RPMI8226 (cell line): ENCODE data around the gene PSMD2.
"Not testable (repeated sequence)": the region's sequence is repeated elsewhere in the genome, so short reads cannot be mapped to it uniquely, and the experiment has no call there.

Source experiments
- DNase-seq: peaks from one replicate; pipeline ENCODE4 v3.0.0-alpha.2; 2015

Gene PSMD2

GRCh38 chr3:184320104-184320445, 21.0 kb downstream of the PSMD2 start:
- DNase-seq = peak; percentile 97

GRCh38 chr3:184321666-184322065, 22.6 kb downstream of the PSMD2 start:
- no peak for DNase-seq

DNA sequence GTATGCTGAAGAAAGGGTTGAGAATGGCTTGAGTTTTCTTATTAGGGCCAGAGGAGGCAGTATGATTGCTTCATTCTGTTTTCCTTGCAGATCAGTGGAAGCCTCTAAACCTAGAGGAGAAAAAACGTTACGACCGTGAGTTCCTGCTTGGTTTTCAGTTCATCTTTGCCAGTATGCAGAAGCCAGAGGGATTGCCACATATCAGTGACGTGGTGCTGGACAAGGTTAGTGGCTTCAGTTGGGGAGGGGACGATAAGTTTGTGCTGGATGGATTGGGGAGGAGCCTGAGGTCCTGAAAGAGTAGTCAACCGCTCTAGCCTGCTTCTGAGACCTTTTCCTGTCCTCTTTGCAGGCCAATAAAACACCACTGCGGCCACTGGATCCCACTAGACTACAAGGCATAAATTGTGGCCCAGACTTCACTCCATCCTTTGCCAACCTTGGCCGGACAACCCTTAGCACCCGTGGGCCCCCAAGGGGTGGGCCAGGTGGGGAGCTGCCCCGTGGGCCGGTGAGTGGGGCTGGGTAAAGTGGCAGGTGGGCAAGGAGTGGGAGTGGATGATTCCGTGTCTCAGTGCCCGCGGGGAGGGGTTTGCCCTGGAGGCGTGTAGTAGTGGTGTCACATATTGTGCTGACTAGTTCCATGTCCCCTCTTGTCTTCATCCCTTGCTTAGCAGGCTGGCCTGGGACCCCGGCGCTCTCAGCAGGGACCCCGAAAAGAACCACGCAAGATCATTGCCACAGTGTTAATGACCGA, 23.9 kb downstream of the PSMD2 start:
- DNase-seq = no peak

- no peak for DNase-seq
Observed at GRCh38 chr3:184323696-184324095, 24.7 kb downstream of the PSMD2 start.

DNA sequence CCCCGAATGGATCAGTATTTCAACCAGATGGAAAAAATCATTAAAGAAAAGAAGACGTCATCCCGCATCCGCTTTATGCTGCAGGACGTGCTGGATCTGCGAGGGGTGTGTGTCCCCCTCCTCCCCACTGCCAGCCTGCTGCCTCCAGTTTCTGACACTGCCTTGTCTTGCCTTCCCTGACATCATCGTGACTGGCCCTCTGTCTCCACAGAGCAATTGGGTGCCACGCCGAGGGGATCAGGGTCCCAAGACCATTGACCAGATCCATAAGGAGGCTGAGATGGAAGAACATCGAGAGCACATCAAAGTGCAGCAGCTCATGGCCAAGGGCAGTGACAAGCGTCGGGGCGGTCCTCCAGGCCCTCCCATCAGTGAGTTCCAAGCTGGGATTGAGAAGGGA, 26.2 kb downstream of the PSMD2 start:
- DNase-seq = no peak

- no peak for DNase-seq
Observed at GRCh38 chr3:184325715-184326369, 26.8 kb downstream of the PSMD2 start.

DNA sequence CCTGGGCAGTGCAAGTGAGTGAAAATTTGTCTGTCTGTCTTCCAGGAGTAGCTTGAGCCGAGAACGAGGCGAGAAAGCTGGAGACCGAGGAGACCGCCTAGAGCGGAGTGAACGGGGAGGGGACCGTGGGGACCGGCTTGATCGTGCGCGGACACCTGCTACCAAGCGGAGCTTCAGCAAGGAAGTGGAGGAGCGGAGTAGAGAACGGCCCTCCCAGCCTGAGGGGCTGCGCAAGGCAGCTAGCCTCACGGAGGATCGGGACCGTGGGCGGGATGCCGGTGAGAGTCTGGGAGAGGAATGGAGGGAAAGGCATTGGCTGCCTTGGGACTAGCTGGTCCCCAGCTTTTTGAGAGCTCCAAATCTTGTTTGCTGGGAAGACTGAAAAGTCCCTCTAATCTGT, 28.1 kb downstream of the PSMD2 start:
- DNase-seq = no peak

- DNase-seq = no peak
Observed at GRCh38 chr3:184328516-184328915, 29.5 kb downstream of the PSMD2 start.

DNA sequence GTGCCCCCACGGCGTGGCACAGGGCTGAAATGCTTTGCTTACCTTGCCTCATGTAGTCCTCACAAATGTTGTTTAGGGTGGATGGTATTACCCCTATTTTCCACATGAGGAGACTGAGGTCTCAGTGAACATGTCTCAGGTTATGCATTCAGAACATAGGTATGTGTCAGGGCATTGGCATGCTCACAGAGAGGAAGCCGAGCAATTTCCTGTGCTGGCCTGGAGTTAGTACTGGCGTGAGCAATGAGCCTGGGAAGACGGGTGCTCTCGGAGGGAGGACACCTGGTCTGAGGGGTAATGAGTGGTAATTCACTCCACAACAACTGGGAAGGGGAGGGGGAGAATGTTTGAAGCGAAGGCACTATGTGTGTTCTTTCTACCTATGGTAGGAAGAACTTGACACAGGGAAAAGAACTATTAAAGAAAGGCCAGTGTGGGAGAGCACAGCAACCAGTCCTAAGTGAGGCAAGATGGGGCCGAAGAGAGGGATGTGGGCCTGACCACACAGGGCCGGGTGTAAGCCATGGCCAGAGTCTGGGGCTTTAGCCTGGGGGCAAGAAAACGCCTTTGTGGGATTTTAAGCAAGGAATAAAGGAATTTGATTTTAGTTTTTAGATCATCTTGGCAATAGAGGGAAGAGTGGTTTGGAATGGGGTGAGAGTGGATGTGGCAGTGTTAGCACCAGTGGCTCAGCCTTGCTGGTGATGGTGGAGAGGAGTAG, 33.5 kb downstream of the PSMD2 start:
- DNase-seq = no peak

DNA sequence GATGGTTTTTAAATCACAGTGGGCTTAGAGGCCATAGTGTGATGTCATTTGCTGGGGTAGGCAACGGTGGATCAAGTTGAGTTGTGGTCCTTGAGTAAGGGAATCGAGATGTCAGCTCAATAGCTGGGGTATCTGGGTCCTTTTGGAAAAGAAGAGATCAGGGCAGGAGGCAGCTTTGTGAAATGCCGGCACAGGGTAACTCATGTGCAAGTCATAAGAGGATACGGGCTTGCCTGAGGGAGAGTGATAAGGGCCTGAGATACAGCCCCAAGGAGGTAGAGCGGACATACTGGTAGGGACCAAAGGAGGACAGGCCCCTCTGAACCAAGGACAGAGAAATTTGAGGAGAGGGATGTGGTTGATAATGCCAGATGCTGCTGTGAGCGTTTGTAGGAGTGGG, 34.1 kb downstream of the PSMD2 start:
- DNase-seq = no peak

DNA sequence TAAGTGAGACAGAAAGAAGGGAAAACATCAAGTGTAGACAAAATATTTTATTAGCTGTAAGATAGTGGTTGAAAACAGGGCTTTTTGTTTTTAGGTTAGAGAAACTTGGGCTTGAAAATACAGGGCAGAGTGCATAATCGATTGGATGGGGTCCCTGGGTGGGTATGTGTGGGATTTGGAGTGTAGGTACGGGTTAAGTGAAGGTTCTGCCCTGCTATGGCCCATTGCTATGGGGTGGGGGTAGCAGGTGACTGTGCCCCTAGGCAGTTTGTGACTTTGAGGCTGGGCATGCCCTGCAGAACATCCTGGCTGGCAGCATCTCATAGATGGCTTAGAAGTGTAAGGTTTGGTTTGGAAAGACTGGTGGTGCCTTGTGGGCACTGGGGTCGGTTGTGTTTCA, 34.7 kb downstream of the PSMD2 start:
- no peak for DNase-seq

- no peak for DNase-seq
Observed at GRCh38 chr3:184334470-184335158, 35.6 kb downstream of the PSMD2 start.

- peak; percentile 14 for DNase-seq
Observed at GRCh38 chr3:184335291-184335660, 36.2 kb downstream of the PSMD2 start.

DNA sequence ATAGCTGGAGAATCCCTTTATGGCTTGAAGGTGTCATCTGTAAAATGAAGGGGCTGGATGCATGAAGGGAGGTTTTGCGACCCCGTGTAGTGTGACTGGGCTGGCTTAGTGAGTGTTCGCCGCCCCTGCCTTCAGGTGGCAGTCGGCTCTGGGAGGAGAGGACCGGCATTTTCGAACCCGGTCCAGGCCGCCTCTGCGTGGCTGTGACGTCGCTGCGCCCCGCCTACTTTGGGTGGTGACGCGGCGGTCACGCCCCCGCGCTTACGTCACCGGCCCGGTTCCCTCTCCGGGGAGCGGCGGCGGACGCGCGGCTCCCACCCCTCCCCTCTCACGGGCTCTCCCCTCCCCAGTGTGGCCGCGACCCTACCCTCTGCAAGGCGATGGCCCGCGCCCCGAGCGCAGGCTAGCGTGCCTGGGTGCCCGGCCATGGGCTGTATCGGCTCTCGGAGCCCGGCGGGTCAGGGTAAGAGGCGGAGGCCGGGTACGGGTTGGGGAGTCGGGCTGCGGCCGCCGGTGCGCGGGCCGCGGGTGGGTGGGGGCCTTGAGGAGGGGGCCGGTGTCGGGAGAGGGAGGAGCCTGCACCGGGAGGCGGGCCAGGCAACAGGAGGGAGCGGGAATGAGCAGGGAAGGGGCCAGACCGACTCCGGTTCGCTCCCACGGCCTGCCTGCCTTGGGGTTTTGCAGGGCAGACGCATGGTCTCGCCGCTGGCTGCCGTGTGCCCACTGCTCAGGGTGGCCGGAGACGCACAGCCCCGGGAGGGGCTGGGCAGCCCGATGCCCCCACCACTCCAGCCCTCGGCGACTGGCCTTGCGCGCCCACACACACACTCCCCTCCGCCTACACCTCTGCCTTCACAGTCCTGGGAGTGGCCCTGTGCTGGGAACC, 36.9 kb downstream of the PSMD2 start:
- peak; percentile 88 for DNase-seq

DNA sequence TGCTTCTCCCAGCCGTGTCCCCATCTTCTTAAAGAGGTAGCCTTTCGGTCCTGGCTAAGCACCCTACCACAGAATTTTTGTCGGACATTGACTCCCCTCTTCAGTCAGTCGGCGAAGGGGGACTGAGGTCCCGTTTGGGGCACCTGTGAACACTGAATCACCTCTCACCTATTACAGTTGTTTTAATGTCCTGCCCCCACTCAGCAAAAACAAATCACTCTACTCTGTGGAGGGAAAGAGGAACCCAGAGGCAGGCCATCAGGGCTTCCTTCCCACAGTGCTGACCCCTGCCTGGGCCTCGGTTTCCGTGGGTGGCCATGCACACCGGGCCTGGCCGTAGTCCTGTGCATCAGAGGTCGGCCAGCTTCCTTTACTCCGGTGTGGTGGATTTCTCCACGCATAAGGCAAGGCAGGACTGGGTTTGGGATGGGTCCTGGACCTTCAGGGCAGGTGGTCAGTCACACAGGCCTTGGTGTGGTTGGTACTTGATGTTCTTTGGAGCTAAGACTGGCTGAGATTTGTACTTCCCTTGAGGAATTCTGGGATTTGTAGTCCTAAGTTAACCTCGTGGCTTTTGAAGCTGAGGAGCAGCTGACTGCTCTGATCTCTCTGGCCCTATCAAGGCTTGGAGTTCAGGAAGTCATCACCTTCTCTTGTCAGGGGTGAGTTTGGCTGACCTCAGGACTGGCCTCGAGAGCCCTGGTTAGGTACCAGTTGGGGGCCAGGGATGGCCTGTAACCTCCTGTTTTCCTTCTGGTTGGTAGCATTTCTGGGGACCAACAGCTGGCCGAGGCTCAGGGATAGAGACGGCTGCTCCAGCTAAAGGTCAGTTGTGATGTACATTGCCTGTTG, 37.7 kb downstream of the PSMD2 start:
- no peak for DNase-seq

GRCh38 chr3:184337399-184337714, 38.3 kb downstream of the PSMD2 start, which contains the start of gene FAM131A:
Gene FAM131A, plus strand, starts transcription at chr3:184337600. Its CDS starts 31 bp downstream, at chr3:184337631.
- DNase-seq = no peak

- DNase-seq = no peak
Observed at GRCh38 chr3:184337981-184338380, 38.9 kb downstream of the PSMD2 start.

- DNase-seq = no peak
Observed at GRCh38 chr3:184338511-184338945, 39.5 kb downstream of the PSMD2 start.

DNA sequence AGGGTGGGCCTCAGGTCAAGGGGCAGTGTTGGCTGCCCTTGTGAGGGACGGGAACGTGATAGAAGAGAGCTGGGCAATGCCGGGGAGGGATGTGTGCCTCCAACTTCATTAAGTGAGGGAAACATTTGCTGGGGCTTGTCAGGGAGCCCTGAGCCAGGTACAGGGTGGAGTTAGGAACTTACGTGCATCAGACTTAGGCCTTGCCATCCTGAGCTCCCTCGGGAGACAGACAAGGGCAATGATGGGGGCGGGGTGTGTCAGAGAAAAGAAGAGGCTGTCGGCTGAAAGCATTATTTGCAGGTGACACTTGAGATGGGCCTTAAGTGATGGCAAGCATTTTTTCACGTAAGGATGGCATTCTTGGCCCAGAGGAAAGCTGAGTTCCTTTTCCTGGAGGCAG, 40.0 kb downstream of the PSMD2 start:
- DNase-seq = no peak

DNA sequence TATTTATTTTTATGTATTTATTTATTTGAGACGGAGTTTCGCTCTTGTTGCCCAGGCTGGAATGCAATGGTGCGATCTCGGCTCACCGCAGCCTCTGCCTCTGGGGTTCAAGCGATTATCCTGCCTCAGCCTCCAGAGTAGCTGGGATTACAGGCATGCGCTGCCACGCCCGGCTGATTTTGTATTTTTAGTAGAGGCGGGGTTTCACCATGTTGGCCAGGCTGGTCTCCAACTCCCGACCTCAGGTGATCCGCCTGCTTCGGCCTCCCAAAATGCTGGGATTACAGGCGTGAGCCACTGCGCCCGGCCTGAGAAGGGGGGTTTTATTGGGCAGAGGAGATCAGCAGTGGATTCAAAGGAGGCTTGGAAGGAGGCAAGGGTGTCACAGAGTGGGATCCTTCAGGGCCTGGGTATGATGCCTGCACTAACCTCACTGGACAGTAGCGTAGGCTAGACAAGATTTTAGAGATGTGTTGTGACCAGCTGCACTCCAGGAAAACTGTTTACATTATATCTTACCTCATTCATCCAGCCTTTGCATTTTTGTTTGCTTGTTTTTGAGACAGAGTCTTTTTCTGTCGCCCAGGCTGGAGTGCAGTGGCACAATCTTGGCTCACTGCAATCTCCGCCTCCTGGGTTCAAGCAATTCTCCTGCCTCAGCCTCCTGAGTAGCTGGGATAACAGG, 40.6 kb downstream of the PSMD2 start:
- DNase-seq = not testable (repeated sequence)

DNA sequence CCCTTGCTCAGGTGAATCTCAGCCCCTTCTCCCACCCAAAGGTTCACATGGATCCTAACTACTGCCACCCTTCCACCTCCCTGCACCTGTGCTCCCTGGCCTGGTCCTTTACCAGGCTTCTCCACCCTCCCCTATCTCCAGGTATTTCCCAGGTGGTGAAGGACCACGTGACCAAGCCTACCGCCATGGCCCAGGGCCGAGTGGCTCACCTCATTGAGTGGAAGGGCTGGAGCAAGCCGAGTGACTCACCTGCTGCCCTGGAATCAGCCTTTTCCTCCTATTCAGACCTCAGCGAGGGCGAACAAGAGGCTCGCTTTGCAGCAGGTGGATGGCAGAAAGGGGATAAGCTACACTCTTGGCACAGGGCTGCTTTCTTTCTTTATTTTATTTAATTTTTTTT, 42.9 kb downstream of the PSMD2 start:
- no peak for DNase-seq
